ENCODE measurements around the gene CACNB4. TPM values are rescaled to one million over a fixed set of nuclear protein-coding genes. Genes with fewer than 3 reads are reported as not detected.
"Not testable (repeated sequence)": the region's sequence is repeated elsewhere in the genome, so short reads cannot be mapped to it uniquely, and the experiment has no call there.

Gene CACNB4
- total RNA-seq, 1 donor from 2014 or later = 5.6 TPM

GRCh38 chr2:152012697-152013096, 86.1 kb downstream of the CACNB4 start:
- Mint-ChIP-seq H3K4me1 (ENCODE audit: unreplicated experiment) (no peaks in the 10 kb centered on the region), H3K4me3 (no peak overlapping the region), H3K27me3 (peaks cover 3% of the 10 kb centered on the region), H3K36me3 (no peaks in the 10 kb centered on the region), H3K9me3 (no peaks in the 10 kb centered on the region), H3K27ac (no peak overlapping the region)
- TF ChIP-seq CTCF (conservative IDR thresholded peaks at IDR 0.05) = no peak
- no peak for DNase-seq (ENCODE audit: extremely low spot score, unreplicated experiment)

GRCh38 chr2:152011724-152012123, 87.1 kb downstream of the CACNB4 start:
- no peaks in the 10 kb centered on the region for H3K9me3 Mint-ChIP-seq
- DNase-seq (ENCODE audit: extremely low spot score, unreplicated experiment) = no peak
- H3K4me3 Mint-ChIP-seq = no peak overlapping the region
- H3K36me3 Mint-ChIP-seq = no peaks in the 10 kb centered on the region
- TF ChIP-seq CTCF (conservative IDR thresholded peaks at IDR 0.05) = no peak
- H3K4me1 Mint-ChIP-seq (ENCODE audit: unreplicated experiment) = no peaks in the 10 kb centered on the region
- no peak overlapping the region for H3K27ac Mint-ChIP-seq
- peaks cover 4% of the 10 kb centered on the region for H3K27me3 Mint-ChIP-seq

- Mint-ChIP-seq H3K4me3 (no peak overlapping the region), H3K27ac (no peak overlapping the region), H3K36me3 (no peaks in the 10 kb centered on the region), H3K4me1 (ENCODE audit: unreplicated experiment) (peaks cover 8% of the 10 kb centered on the region), H3K9me3 (no peaks in the 10 kb centered on the region), H3K27me3 (peaks cover 12% of the 10 kb centered on the region)
- no peak for TF ChIP-seq CTCF (conservative IDR thresholded peaks at IDR 0.05)
- DNase-seq (ENCODE audit: extremely low spot score, unreplicated experiment) = no peak
Measured at GRCh38 chr2:152005607-152006006, 93.2 kb downstream of the CACNB4 start.

- not testable (repeated sequence) for H3K4me1 Mint-ChIP-seq (ENCODE audit: unreplicated experiment); H3K27me3 Mint-ChIP-seq; H3K36me3 Mint-ChIP-seq; H3K9me3 Mint-ChIP-seq; H3K4me3 Mint-ChIP-seq; DNase-seq (ENCODE audit: extremely low spot score, unreplicated experiment); H3K27ac Mint-ChIP-seq
Measured at GRCh38 chr2:152003283-152003682, 95.6 kb downstream of the CACNB4 start.

- TF ChIP-seq CTCF (conservative IDR thresholded peaks at IDR 0.05) = peak; percentile 85
- H3K27me3 Mint-ChIP-seq = no peaks in the 10 kb centered on the region
- H3K4me1 Mint-ChIP-seq (ENCODE audit: unreplicated experiment) = peaks cover 5% of the 10 kb centered on the region
- no peak for DNase-seq (ENCODE audit: extremely low spot score, unreplicated experiment)
- H3K9me3 Mint-ChIP-seq = no peaks in the 10 kb centered on the region
- no peak overlapping the region for H3K4me3 Mint-ChIP-seq
- no peaks in the 10 kb centered on the region for H3K36me3 Mint-ChIP-seq
- H3K27ac Mint-ChIP-seq = no peak overlapping the region
Measured at GRCh38 chr2:151999053-151999452, 99.8 kb downstream of the CACNB4 start.

GRCh38 chr2:151996243-151997003, 102.4 kb downstream of the CACNB4 start:
- no peak for TF ChIP-seq CTCF (conservative IDR thresholded peaks at IDR 0.05)
- Mint-ChIP-seq H3K4me3 (no peak overlapping the region), H3K9me3 (no peaks in the 10 kb centered on the region), H3K4me1 (ENCODE audit: unreplicated experiment) (peaks cover 8% of the 10 kb centered on the region), H3K27ac (no peak overlapping the region), H3K36me3 (no peaks in the 10 kb centered on the region), H3K27me3 (no peaks in the 10 kb centered on the region)
- no peak for DNase-seq (ENCODE audit: extremely low spot score, unreplicated experiment)

All from type B pancreatic cell (in vitro differentiated cells).